ENCODE data around the gene SGSH.

The SGSH gene

DNA sequence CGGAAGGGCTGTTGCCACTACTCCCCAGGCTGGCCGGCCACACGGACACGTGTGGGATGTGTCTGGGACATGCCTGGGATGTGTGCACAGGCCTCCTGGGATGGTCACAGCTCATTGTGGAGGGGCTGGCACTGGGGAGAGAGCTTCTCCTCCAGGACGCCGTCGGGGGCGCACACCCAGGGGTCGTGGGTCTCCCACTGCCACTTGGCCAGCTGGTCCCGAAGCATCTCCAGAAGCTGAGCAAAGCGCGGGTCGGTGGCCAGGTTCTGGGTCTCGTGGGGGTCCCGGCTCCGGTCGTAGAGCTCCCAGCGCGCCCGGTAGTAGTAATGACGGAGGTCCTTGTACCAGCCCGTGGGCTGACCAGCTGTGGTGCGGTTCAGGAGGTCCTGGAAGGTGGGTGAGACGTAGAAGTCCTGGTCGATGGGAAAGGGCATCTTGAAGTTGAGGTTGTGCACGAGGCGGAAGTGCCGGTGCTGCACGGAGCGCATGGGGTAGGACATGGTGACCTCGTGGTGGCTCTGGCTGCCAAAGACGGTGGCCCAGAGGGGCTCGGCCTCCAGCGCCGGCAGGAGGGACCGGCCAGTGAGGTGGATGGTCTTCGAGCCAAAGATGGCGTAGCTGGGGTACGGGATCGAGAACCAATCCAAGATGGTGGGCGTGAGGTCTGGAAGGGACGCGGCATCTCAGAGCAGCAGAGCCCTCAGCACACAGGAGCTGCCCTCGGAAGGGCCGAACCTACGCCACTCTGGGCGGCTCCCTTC is 9.6 kb downstream of the SGSH start:
- FAIRE-seq (no peak), DNase-seq (ENCODE audit: insufficient read length, low spot score) (no peak)
- no peak for TF ChIP-seq CTCF (IDR thresholded peaks at IDR 0.05; ENCODE audit: insufficient read depth, missing control alignments)

GRCh38 chr17:80209765-80210164 is 10.4 kb downstream of the SGSH start:
- DNase-seq (ENCODE audit: insufficient read length, low spot score) (no peak), FAIRE-seq (no peak)
- no peak for TF ChIP-seq CTCF (IDR thresholded peaks at IDR 0.05; ENCODE audit: insufficient read depth, missing control alignments)

DNA sequence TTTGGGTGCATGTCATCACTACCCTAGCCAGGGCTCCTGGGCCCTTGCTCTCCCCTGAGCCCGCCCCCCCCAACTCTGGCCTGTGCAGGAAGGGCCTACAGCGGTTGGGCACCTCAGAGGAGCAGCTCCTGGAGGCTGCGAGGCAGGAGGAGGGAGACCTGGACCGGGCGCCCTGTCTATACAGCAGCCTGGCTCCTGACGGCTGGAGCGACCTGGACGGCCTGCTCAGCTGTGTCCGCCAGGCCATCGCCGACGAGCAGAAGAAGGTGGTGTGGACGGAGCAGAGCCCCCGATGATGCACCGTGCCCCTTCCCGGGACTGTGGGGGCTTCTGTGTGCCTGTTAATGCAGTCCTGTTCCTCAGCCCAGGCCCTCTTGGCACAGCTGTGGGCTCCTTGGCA is 12.1 kb downstream of the SGSH start:
- no peak for TF ChIP-seq CTCF (IDR thresholded peaks at IDR 0.05; ENCODE audit: insufficient read depth, missing control alignments)
- DNase-seq (ENCODE audit: insufficient read length, low spot score) (no peak), FAIRE-seq (no peak)

GRCh38 chr17:80205811-80206210 is 14.3 kb downstream of the SGSH start:
- FAIRE-seq (no peak), DNase-seq (ENCODE audit: insufficient read length, low spot score) (no peak)
- TF ChIP-seq CTCF (IDR thresholded peaks at IDR 0.05; ENCODE audit: insufficient read depth, missing control alignments): no peak

DNA sequence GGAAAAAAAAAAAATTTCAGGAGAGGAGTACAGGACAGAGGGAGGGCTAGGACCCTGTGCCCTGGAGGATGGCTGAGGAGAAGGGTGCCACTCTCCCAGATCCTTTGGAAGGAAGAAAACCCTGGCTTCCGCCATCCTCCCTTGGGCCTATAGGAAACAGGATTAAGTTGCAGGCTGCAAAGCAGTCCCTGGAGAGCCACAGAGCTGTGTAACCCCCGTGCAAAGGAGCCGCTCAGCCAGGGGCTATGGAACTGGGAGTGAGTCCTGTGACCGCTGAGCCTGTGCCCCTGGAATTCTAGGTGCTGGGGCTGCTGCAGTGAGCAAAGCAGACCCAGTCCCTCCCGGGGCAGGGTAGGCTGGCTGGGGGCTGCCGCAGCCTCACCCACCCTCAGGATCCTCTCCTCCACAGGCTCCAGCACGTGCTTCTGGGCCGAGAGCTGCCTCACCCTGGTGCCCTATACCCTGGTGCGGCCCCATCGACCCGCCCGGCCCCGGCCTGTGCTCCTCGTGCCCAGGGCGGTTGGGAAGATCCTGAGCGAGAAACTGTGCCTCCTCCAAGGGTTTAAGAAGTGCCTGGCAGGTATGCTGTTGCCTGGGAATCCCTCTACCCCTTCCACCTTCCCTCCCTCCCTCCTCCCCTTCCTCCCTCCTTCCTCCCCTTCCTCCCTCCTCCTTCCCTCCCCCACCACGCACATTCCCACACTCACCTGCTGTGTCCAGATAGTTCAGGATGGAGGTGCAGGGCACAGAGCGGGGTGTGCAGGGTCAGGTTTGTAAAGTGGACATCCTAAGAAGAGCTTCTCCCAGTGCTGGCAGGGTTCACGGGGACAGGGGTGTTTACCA is 15.3 kb downstream of the SGSH start:
- DNase-seq (ENCODE audit: insufficient read length, low spot score): peak; percentile 63
- TF ChIP-seq CTCF (IDR thresholded peaks at IDR 0.05; ENCODE audit: insufficient read depth, missing control alignments): no peak

DNA sequence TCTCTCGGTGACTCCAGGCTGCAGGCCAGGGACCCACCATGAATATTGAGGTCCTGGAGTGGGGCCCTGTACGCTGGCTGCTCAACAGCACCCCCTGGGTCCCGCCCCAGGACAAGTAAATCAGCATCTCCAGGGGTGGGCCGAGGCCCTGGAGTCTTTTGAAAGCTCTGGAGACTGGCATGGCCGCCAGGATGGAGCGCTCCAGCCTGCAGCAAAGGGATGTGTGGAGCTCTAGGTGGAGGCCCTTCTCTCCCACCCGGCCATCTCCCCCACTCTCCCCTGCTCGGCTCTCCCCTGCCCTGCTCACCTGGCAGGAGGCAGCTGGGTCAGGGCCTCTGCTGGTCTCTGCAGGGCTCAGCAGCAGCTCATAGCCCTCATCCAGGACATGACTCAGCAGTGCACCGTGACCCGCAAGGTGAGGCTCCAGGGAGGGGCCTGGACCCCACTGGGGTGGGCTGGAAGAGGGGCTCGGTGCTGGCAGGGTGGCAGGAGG is 16.6 kb downstream of the SGSH start:
- DNase-seq (ENCODE audit: insufficient read length, low spot score) (no peak), FAIRE-seq (no peak)
- no peak for TF ChIP-seq CTCF (IDR thresholded peaks at IDR 0.05; ENCODE audit: insufficient read depth, missing control alignments)

More for the DNA sequence above, 15.3 kb downstream of the SGSH start:
- no peak for FAIRE-seq

Data from D721Med (cell line).